Measurements from ENCODE around the gene SMARCA2.

- TF ChIP-seq CTCF (IDR thresholded peaks at IDR 0.05) (no peak), EZH2 (IDR thresholded peaks at IDR 0.05; ENCODE audit: borderline replicate concordance, insufficient read depth, low read depth, low read length, poor library complexity, severe bottlenecking) (no peak)
Observed at GRCh38 chr9:2213830-2214468, 198.8 kb downstream of the SMARCA2 start.
